Stomach smooth muscle (tissue), 2 donors: ENCODE results near the gene FRMD3.
"Not testable (repeated sequence)": the region's sequence is repeated elsewhere in the genome, so short reads cannot be mapped to it uniquely, and the experiment has no call there.

Experiments
- H3K27ac ChIP-seq: one replicate; pipeline ENCODE4 v1.7.0; 2013; ENCODE audit warnings: mild to moderate bottlenecking, low read length, inconsistent platforms
- H3K27me3 ChIP-seq, 2 donors: one replicate each; pipeline ENCODE4 v1.7.0; 2013; ENCODE audit warnings: low read length in 2 of 2; ENCODE audit not compliant: insufficient read depth in 2 of 2, control insufficient read depth in 1 of 2
- H3K36me3 ChIP-seq, 2 donors: one replicate each; pipeline ENCODE4 v1.7.0; 2013; ENCODE audit warnings: low read length in 2 of 2; ENCODE audit not compliant: control insufficient read depth in 2 of 2, insufficient read depth in 2 of 2
- H3K4me1 ChIP-seq: one replicate; pipeline ENCODE4 v1.7.0; 2013; ENCODE audit warnings: low read length; ENCODE audit not compliant: control insufficient read depth, insufficient read depth
- H3K4me3 ChIP-seq, 2 donors: one replicate each; pipeline ENCODE4 v1.7.0; 2013; ENCODE audit warnings: low read length in 2 of 2
- H3K9ac ChIP-seq, 2 donors: one replicate each; pipeline ENCODE4 v1.7.0; 2013; ENCODE audit warnings: low read length in 2 of 2, mild to moderate bottlenecking in 1 of 2
- H3K9me3 ChIP-seq, 2 donors: one replicate each; pipeline ENCODE4 v1.7.0; 2013; ENCODE audit warnings: low read length in 2 of 2; ENCODE audit not compliant: control insufficient read depth in 2 of 2
- donor health status: healthy.
- donor health status: Pancreatic carcinoma.

Gene FRMD3

GRCh38 chr9:83372957-83373356, 165.2 kb downstream of the FRMD3 start:
- Histone ChIP-seq H3K36me3 (no peaks in the 10 kb centered on the region), H3K9me3 (no peaks in the 10 kb centered on the region), H3K27ac (no peak overlapping the region), H3K27me3 (no peaks in the 10 kb centered on the region), H3K4me3 (no peak overlapping the region), H3K4me1 (no peaks in the 10 kb centered on the region), H3K9ac (no peak overlapping the region)

DNA sequence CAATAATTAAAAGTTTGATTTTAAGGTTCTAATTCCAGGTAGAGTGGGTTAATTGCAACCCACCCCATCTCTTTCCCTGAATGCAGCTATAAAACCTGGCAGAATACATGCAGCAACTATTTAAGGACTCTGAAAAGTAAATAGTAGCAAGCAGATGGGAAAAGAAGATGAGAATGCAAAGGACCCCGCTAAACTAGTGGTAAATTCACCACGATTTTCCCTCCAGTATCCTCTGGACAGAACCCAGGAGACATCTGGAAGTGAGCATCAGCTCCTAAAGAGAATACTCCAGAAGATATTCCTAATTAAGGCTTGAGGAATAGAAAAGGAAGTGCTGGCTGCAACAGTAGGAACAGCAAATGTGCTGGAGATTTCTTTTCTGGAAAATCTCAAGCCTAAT, 170.9 kb downstream of the FRMD3 start:
- H3K36me3 ChIP-seq = no peaks in the 10 kb centered on the region
- H3K27me3 ChIP-seq = no peaks in the 10 kb centered on the region
- no peak overlapping the region for H3K27ac ChIP-seq
- peaks cover 5% of the 10 kb centered on the region for H3K4me1 ChIP-seq
- H3K9me3 ChIP-seq = no peaks in the 10 kb centered on the region
- H3K9ac ChIP-seq = no peak overlapping the region
- no peak overlapping the region for H3K4me3 ChIP-seq

GRCh38 chr9:83362341-83362995, 175.7 kb downstream of the FRMD3 start:
- no peak overlapping the region for H3K4me3 ChIP-seq
- H3K27ac ChIP-seq = no peak overlapping the region
- no peaks in the 10 kb centered on the region for H3K36me3 ChIP-seq
- no peaks in the 10 kb centered on the region for H3K9me3 ChIP-seq
- no peaks in the 10 kb centered on the region for H3K27me3 ChIP-seq
- no peak overlapping the region for H3K9ac ChIP-seq
- peaks cover 5% of the 10 kb centered on the region for H3K4me1 ChIP-seq

GRCh38 chr9:83359039-83359438, 179.2 kb downstream of the FRMD3 start:
- no peak overlapping the region for H3K27ac ChIP-seq
- no peaks in the 10 kb centered on the region for H3K36me3 ChIP-seq
- H3K27me3 ChIP-seq = no peaks in the 10 kb centered on the region
- H3K9ac ChIP-seq = no peak overlapping the region
- peaks cover 0 to 3% of the 10 kb centered on the region in 2 donors for H3K9me3 ChIP-seq
- H3K4me3 ChIP-seq = no peak overlapping the region
- no peaks in the 10 kb centered on the region for H3K4me1 ChIP-seq

DNA sequence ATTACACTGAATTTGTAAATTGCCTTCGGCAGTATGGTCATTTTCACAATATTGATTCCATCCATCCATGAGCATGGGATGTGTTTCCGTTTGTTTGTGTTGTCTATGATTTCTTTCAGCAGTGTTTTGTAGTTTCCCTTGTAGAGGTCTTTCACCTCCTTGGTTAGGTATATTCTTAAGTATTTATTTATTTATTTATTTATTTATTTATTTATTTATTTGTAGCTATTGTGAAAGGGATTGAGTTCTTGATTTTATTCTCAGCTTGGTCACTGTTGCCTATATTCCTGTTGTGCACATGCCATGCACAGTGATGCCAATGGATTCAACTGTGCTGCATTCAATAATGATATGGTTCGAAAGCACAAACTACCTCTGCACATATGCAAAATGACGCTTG, 179.7 kb downstream of the FRMD3 start:
- H3K4me3 ChIP-seq, H3K4me1 ChIP-seq, H3K9ac ChIP-seq, H3K36me3 ChIP-seq, H3K27me3 ChIP-seq, H3K27ac ChIP-seq, H3K9me3 ChIP-seq: not testable (repeated sequence)

GRCh38 chr9:83355729-83356151, 182.5 kb downstream of the FRMD3 start:
- Histone ChIP-seq H3K27ac (peak overlapping the region; percentile 69), H3K4me1 (no peaks in the 10 kb centered on the region), H3K9me3 (peaks cover 0 to 3% of the 10 kb centered on the region in 2 donors), H3K4me3 (no peak overlapping the region), H3K9ac (no peak overlapping the region), H3K36me3 (no peaks in the 10 kb centered on the region), H3K27me3 (no peaks in the 10 kb centered on the region)

GRCh38 chr9:83355024-83355444, 183.2 kb downstream of the FRMD3 start:
- Histone ChIP-seq H3K9ac (no peak overlapping the region), H3K9me3 (peaks cover 0 to 3% of the 10 kb centered on the region in 2 donors), H3K27ac (peak overlapping the region; percentile 69), H3K4me3 (no peak overlapping the region), H3K36me3 (no peaks in the 10 kb centered on the region), H3K4me1 (no peaks in the 10 kb centered on the region), H3K27me3 (no peaks in the 10 kb centered on the region)

GRCh38 chr9:83349031-83349430, 189.2 kb downstream of the FRMD3 start:
- Histone ChIP-seq H3K4me1 (no peaks in the 10 kb centered on the region), H3K36me3 (no peaks in the 10 kb centered on the region), H3K9me3 (no peaks in the 10 kb centered on the region)

GRCh38 chr9:83346655-83347420, 191.4 kb downstream of the FRMD3 start:
- Histone ChIP-seq H3K4me1 (no peaks in the 10 kb centered on the region), H3K36me3 (peaks cover 0 to 2% of the 10 kb centered on the region in 2 donors), H3K9ac (no peak overlapping the region), H3K9me3 (no peaks in the 10 kb centered on the region), H3K27me3 (no peaks in the 10 kb centered on the region), H3K4me3 (no peak overlapping the region), H3K27ac (no peak overlapping the region)

More at GRCh38 chr9:83349031-83349430, 189.2 kb downstream of the FRMD3 start:
- Histone ChIP-seq H3K27me3 (no peaks in the 10 kb centered on the region), H3K9ac (no peak overlapping the region), H3K4me3 (no peak overlapping the region), H3K27ac (no peak overlapping the region)

GRCh38 chr9:83343366-83343999, 194.7 kb downstream of the FRMD3 start:
- H3K4me1 ChIP-seq = no peaks in the 10 kb centered on the region
- H3K4me3 ChIP-seq = no peak overlapping the region
- no peak overlapping the region for H3K9ac ChIP-seq
- H3K27me3 ChIP-seq = no peaks in the 10 kb centered on the region
- H3K27ac ChIP-seq = no peak overlapping the region
- peaks cover 0 to 2% of the 10 kb centered on the region in 2 donors for H3K36me3 ChIP-seq
- no peaks in the 10 kb centered on the region for H3K9me3 ChIP-seq
